Parathyroid adenoma (tissue), 2 donors: ENCODE results near the gene XPNPEP3.

ENCODE experiments used
- H2AFZ ChIP-seq: fragments of 300-600 bp; sonication (generic); one replicate; pipeline ENCODE4 v1.7.0; 2017; ENCODE audit warnings: antibody characterized with exemption, mild to moderate bottlenecking
- H3K27ac ChIP-seq: fragments of 300-600 bp; sonication (generic); one replicate; pipeline ENCODE4 v1.7.0; 2017
- H3K27me3 ChIP-seq: fragments of 300-600 bp; sonication (generic); one replicate; pipeline ENCODE4 v1.7.0; 2017; ENCODE audit warnings: low read length; ENCODE audit not compliant: control insufficient read depth, insufficient read depth
- H3K36me3 ChIP-seq: fragments of 300-600 bp; sonication (generic); one replicate; pipeline ENCODE4 v1.7.0; 2017; ENCODE audit warnings: low read length; ENCODE audit not compliant: control insufficient read depth, insufficient read depth
- H3K4me1 ChIP-seq: fragments of 300-600 bp; sonication (generic); one replicate; pipeline ENCODE4 v1.7.0; 2017; ENCODE audit warnings: control low read depth
- H3K4me2 ChIP-seq: fragments of 300-600 bp; sonication (generic); one replicate; pipeline ENCODE4 v1.7.0; 2017; ENCODE audit warnings: low read length
- H3K4me3 ChIP-seq: fragments of 300-600 bp; sonication (generic); one replicate; pipeline ENCODE4 v1.7.0; 2017; ENCODE audit warnings: low read depth, low read length
- H3K79me2 ChIP-seq: fragments of 300-600 bp; sonication (generic); one replicate; pipeline ENCODE4 v1.7.0; 2017; ENCODE audit warnings: control low read depth
- H3K9ac ChIP-seq: fragments of 300-600 bp; sonication (generic); one replicate; pipeline ENCODE4 v1.7.0; 2017; ENCODE audit warnings: mild to moderate bottlenecking
- H3K9me3 ChIP-seq: fragments of 300-600 bp; sonication (generic); one replicate; pipeline ENCODE4 v1.7.0; 2017; ENCODE audit warnings: low read length; ENCODE audit not compliant: control insufficient read depth
- CTCF ChIP-seq: fragments of 300-600 bp; sonication (generic); IDR thresholded peaks from one replicate; pipeline ENCODE4 v1.7.0; 2017; ENCODE audit warnings: antibody characterized with exemption, mild to moderate bottlenecking
- donor health status: primary hyperparathyroidism.

The XPNPEP3 gene

GRCh38 chr22:40874016-40874415, 17.1 kb downstream of the XPNPEP3 start:
- Histone ChIP-seq H3K4me2 (no peak overlapping the region), H3K4me1 (no peaks in the 10 kb centered on the region), H3K36me3 (no peaks in the 10 kb centered on the region), H3K4me3 (no peak overlapping the region), H2AFZ (no peak overlapping the region), H3K9me3 (no peaks in the 10 kb centered on the region), H3K27ac (no peak overlapping the region), H3K9ac (no peak overlapping the region), H3K27me3 (no peaks in the 10 kb centered on the region), H3K79me2 (no peaks in the 10 kb centered on the region)
- TF ChIP-seq CTCF = no peak

- Histone ChIP-seq H2AFZ (no peak overlapping the region), H3K9me3 (no peaks in the 10 kb centered on the region), H3K4me1 (no peaks in the 10 kb centered on the region), H3K27ac (no peak overlapping the region), H3K27me3 (no peaks in the 10 kb centered on the region), H3K79me2 (no peaks in the 10 kb centered on the region), H3K4me3 (no peak overlapping the region), H3K9ac (no peak overlapping the region), H3K4me2 (no peak overlapping the region), H3K36me3 (no peaks in the 10 kb centered on the region)
- no peak for TF ChIP-seq CTCF
These were observed 18.2 kb downstream of the XPNPEP3 start for GRCh38 chr22:40875111-40875510.

GRCh38 chr22:40876907-40877306, 20.0 kb downstream of the XPNPEP3 start:
- Histone ChIP-seq H3K9ac (no peak overlapping the region), H3K27ac (no peak overlapping the region), H2AFZ (no peak overlapping the region), H3K27me3 (no peaks in the 10 kb centered on the region), H3K79me2 (no peaks in the 10 kb centered on the region), H3K4me2 (no peak overlapping the region), H3K4me3 (no peak overlapping the region), H3K4me1 (no peaks in the 10 kb centered on the region), H3K9me3 (no peaks in the 10 kb centered on the region), H3K36me3 (no peaks in the 10 kb centered on the region)
- no peak for TF ChIP-seq CTCF

- Histone ChIP-seq H3K4me1 (no peaks in the 10 kb centered on the region), H3K9ac (no peak overlapping the region), H3K4me3 (no peak overlapping the region), H3K27me3 (no peaks in the 10 kb centered on the region), H3K27ac (no peak overlapping the region), H2AFZ (no peak overlapping the region), H3K79me2 (no peaks in the 10 kb centered on the region), H3K4me2 (no peak overlapping the region), H3K36me3 (no peaks in the 10 kb centered on the region), H3K9me3 (no peaks in the 10 kb centered on the region)
- no peak for TF ChIP-seq CTCF
These were observed 20.5 kb downstream of the XPNPEP3 start for GRCh38 chr22:40877488-40877887.

- no peak overlapping the region for H3K27ac ChIP-seq
- H3K36me3 ChIP-seq = no peaks in the 10 kb centered on the region
- TF ChIP-seq CTCF = no peak
These were observed 22.0 kb downstream of the XPNPEP3 start for GRCh38 chr22:40878922-40879321.

More at GRCh38 chr22:40878922-40879321, 22.0 kb downstream of the XPNPEP3 start:
- H3K27me3 ChIP-seq = no peaks in the 10 kb centered on the region
- no peaks in the 10 kb centered on the region for H3K4me1 ChIP-seq
- H3K9me3 ChIP-seq = no peaks in the 10 kb centered on the region
- H3K4me3 ChIP-seq = no peak overlapping the region
- H3K4me2 ChIP-seq = no peak overlapping the region
- H3K9ac ChIP-seq = no peak overlapping the region
- no peaks in the 10 kb centered on the region for H3K79me2 ChIP-seq
- no peak overlapping the region for H2AFZ ChIP-seq
